ENCODE results near the gene TTC21B.

The TTC21B gene

GRCh38 chr2:165970663-165971062, 17.1 kb upstream of the TTC21B start:
- peak; percentile 2 for TF ChIP-seq CTCF (IDR thresholded peaks at IDR 0.05; ENCODE audit: insufficient read depth, low read length, poor library complexity, severe bottlenecking)
- no peaks in the 10 kb centered on the region for H3K36me3 ChIP-seq (ENCODE audit: control insufficient read depth, insufficient read depth, low read length)
- DNase-seq (ENCODE audit: extremely low read depth, insufficient read length) = no peak
- no peaks in the 10 kb centered on the region for H3K27me3 ChIP-seq (replicated peaks; ENCODE audit: control insufficient read depth, insufficient read depth, low read length)
- H3K4me3 ChIP-seq (replicated peaks; ENCODE audit: low read depth, low read length) = no peak overlapping the region

GRCh38 chr2:165969227-165969626, 15.7 kb upstream of the TTC21B start:
- no peak for TF ChIP-seq CTCF (IDR thresholded peaks at IDR 0.05; ENCODE audit: insufficient read depth, low read length, poor library complexity, severe bottlenecking)
- no peaks in the 10 kb centered on the region for H3K27me3 ChIP-seq (replicated peaks; ENCODE audit: control insufficient read depth, insufficient read depth, low read length)
- no peak for DNase-seq (ENCODE audit: extremely low read depth, insufficient read length)

GRCh38 chr2:165967746-165968145, 14.2 kb upstream of the TTC21B start:
- Histone ChIP-seq H3K27me3 (replicated peaks; ENCODE audit: control insufficient read depth, insufficient read depth, low read length) (no peaks in the 10 kb centered on the region), H3K4me3 (replicated peaks; ENCODE audit: low read depth, low read length) (no peak overlapping the region), H3K36me3 (ENCODE audit: control insufficient read depth, insufficient read depth, low read length) (no peaks in the 10 kb centered on the region)
- no peak for TF ChIP-seq CTCF (IDR thresholded peaks at IDR 0.05; ENCODE audit: insufficient read depth, low read length, poor library complexity, severe bottlenecking)
- no peak for DNase-seq (ENCODE audit: extremely low read depth, insufficient read length)

More at GRCh38 chr2:165969227-165969626, 15.7 kb upstream of the TTC21B start:
- Histone ChIP-seq H3K36me3 (ENCODE audit: control insufficient read depth, insufficient read depth, low read length) (no peaks in the 10 kb centered on the region), H3K4me3 (replicated peaks; ENCODE audit: low read depth, low read length) (no peak overlapping the region)

GRCh38 chr2:165961818-165962217, 8.2 kb upstream of the TTC21B start:
- H3K27me3 ChIP-seq (replicated peaks; ENCODE audit: control insufficient read depth, insufficient read depth, low read length) = no peaks in the 10 kb centered on the region
- no peak for DNase-seq (ENCODE audit: extremely low read depth, insufficient read length)
- no peaks in the 10 kb centered on the region for H3K36me3 ChIP-seq (ENCODE audit: control insufficient read depth, insufficient read depth, low read length)
- no peak for TF ChIP-seq CTCF (IDR thresholded peaks at IDR 0.05; ENCODE audit: insufficient read depth, low read length, poor library complexity, severe bottlenecking)
- H3K4me3 ChIP-seq (replicated peaks; ENCODE audit: low read depth, low read length) = no peak overlapping the region

- no peak for TF ChIP-seq CTCF (IDR thresholded peaks at IDR 0.05; ENCODE audit: insufficient read depth, low read length, poor library complexity, severe bottlenecking)
- no peaks in the 10 kb centered on the region for H3K36me3 ChIP-seq (ENCODE audit: control insufficient read depth, insufficient read depth, low read length)
- H3K27me3 ChIP-seq (replicated peaks; ENCODE audit: control insufficient read depth, insufficient read depth, low read length) = no peaks in the 10 kb centered on the region
- DNase-seq (ENCODE audit: extremely low read depth, insufficient read length) = no peak
- no peak overlapping the region for H3K4me3 ChIP-seq (replicated peaks; ENCODE audit: low read depth, low read length)
Measured at GRCh38 chr2:165959371-165959770, 5.8 kb upstream of the TTC21B start.

- no peak for TF ChIP-seq CTCF (IDR thresholded peaks at IDR 0.05; ENCODE audit: insufficient read depth, low read length, poor library complexity, severe bottlenecking)
- DNase-seq (ENCODE audit: extremely low read depth, insufficient read length) = no peak
- H3K36me3 ChIP-seq (ENCODE audit: control insufficient read depth, insufficient read depth, low read length) = no peaks in the 10 kb centered on the region
- no peak overlapping the region for H3K4me3 ChIP-seq (replicated peaks; ENCODE audit: low read depth, low read length)
- no peaks in the 10 kb centered on the region for H3K27me3 ChIP-seq (replicated peaks; ENCODE audit: control insufficient read depth, insufficient read depth, low read length)
Measured at GRCh38 chr2:165958313-165958960, 4.9 kb upstream of the TTC21B start.

All from GM06990 (cell line).